Prostate gland (tissue), 2 donors: ENCODE data around the gene MARCHF7.

Source experiments
- POLR2A ChIP-seq: fragments of 450-650 bp; IDR thresholded peaks from one replicate; pipeline ENCODE4 v1.6.1; 2016; ENCODE audit warnings: antibody characterized with exemption, mild to moderate bottlenecking
- TF ChIP-seq, protein P1 (sequence below), 4 experiments: fragments of 200-600 bp in 2 of 4; fragments of 450-650 bp in 2 of 4; sonication (generic) in 2 of 4; IDR thresholded peaks; 1 replicate in 3 of 4; 2 replicates in 1 of 4; pipeline ENCODE4 v1.5.1; 2016 to 2019; ENCODE audit warnings: antibody characterized with exemption in 4 of 4, mild to moderate bottlenecking in 2 of 4, moderate library complexity in 2 of 4

- TF ChIP-seq, protein P1, sequence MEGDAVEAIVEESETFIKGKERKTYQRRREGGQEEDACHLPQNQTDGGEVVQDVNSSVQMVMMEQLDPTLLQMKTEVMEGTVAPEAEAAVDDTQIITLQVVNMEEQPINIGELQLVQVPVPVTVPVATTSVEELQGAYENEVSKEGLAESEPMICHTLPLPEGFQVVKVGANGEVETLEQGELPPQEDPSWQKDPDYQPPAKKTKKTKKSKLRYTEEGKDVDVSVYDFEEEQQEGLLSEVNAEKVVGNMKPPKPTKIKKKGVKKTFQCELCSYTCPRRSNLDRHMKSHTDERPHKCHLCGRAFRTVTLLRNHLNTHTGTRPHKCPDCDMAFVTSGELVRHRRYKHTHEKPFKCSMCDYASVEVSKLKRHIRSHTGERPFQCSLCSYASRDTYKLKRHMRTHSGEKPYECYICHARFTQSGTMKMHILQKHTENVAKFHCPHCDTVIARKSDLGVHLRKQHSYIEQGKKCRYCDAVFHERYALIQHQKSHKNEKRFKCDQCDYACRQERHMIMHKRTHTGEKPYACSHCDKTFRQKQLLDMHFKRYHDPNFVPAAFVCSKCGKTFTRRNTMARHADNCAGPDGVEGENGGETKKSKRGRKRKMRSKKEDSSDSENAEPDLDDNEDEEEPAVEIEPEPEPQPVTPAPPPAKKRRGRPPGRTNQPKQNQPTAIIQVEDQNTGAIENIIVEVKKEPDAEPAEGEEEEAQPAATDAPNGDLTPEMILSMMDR (IDR thresholded peaks at IDR 0.05) = no peak
- TF ChIP-seq POLR2A = no peak
Observed at GRCh38 chr2:159744363-159744762, 32.1 kb downstream of the MARCHF7 start.
